ENCODE data around the gene KCTD11.
"Not testable (repeated sequence)": the region's sequence is repeated elsewhere in the genome, so short reads cannot be mapped to it uniquely, and the experiment has no call there.

Gene KCTD11

GRCh38 chr17:7336240-7337175 lies 15.5 kb upstream of the KCTD11 start, which contains the start of gene ACAP1:
Gene ACAP1, plus strand, starts transcription at chr17:7336529. Its CDS starts 206 bp downstream, at chr17:7336735.
- no peak for DNase-seq (ENCODE audit: low spot score)
- no peak within 1 kb of the TSS for H3K27ac ChIP-seq
- no peak for TF ChIP-seq CTCF (IDR thresholded peaks at IDR 0.05)
- no peak within 1 kb of the TSS for H3K4me3 ChIP-seq

- H3K4me3 ChIP-seq; DNase-seq (ENCODE audit: low spot score); H3K27ac ChIP-seq: not testable (repeated sequence)
These were observed 14.4 kb upstream of the KCTD11 start for GRCh38 chr17:7337600-7337999.

DNA sequence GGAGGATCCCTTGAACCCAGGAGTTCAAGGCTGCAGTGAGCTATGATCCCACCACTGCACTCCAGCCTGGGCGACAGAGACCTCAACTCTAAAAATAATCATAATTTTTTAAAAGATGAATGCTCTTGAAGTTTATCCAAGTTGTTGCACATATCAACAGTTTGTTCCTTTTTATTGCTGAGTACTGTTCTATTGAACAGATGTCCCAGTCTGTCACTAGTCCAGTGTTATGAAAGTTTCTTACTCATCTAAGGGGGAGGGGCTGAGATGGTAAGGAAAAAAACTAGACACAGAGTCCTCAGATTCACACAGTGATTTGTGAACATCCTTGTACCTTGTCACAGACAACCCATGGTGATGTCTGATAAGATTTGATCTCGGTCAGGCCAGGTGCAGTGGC lies 11.8 kb upstream of the KCTD11 start:
- DNase-seq (ENCODE audit: low spot score) = no peak
- no peak for TF ChIP-seq CTCF (IDR thresholded peaks at IDR 0.05)
- H3K27ac ChIP-seq = no peak overlapping the region
- H3K4me3 ChIP-seq = no peak overlapping the region

- no peak for TF ChIP-seq CTCF (IDR thresholded peaks at IDR 0.05)
- Histone ChIP-seq H3K4me3 (no peak overlapping the region), H3K27ac (no peak overlapping the region)
- DNase-seq (ENCODE audit: low spot score) = no peak
These were observed 10.1 kb upstream of the KCTD11 start for GRCh38 chr17:7341842-7342241.

DNA sequence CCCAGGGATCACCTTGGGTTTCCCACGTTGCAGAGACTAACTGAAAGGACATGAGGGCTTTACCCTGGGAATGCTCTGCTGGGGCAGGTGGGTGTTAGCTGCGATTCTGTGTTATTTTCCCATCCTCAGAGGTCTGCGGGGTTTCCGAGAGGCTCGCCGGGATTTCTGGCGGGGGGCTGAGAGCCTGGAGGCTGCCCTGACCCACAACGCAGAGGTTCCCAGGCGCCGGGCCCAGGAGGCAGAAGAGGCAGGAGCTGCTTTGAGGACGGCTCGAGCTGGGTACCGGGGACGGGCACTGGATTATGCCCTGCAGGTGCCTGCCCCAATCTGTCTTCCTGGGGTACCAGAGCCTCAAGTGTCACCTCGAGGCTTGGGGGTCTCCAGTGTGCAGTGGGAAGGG lies 8.7 kb upstream of the KCTD11 start:
- Histone ChIP-seq H3K4me3 (no peak overlapping the region), H3K27ac (no peak overlapping the region)
- TF ChIP-seq CTCF (IDR thresholded peaks at IDR 0.05) = no peak
- DNase-seq (ENCODE audit: low spot score) = no peak

- Histone ChIP-seq H3K4me3 (no peak overlapping the region), H3K27ac (no peak overlapping the region)
- TF ChIP-seq CTCF (IDR thresholded peaks at IDR 0.05) = no peak
- DNase-seq (ENCODE audit: low spot score) = peak; percentile 73
These were observed 5.0 kb upstream of the KCTD11 start for GRCh38 chr17:7346761-7347614.

Measured in coronary artery (tissue), 2 donors.